GM12878 (cell line): ENCODE data around the gene FOXD4. TPM values are rescaled to one million over a fixed set of nuclear protein-coding genes. Genes with fewer than 3 reads are reported as not detected.
"Not testable (repeated sequence)": the region's sequence is repeated elsewhere in the genome, so short reads cannot be mapped to it uniquely, and the experiment has no call there.

Experiments used
- ATAC-seq: fragments of 200-7000 bp; cut with Tn5 transposase; 3 replicates; pipeline ENCODE4 v1.9.1; 2020; ENCODE audit warnings: mild to moderate bottlenecking, moderate library complexity
- BruUV-seq: library from RNA; stranded (reverse); fragments of 400-500 nt; replicated peaks from 2 replicates; lab custom pipeline; 2021; lab: Mats Ljungman, UMichigan
- CTCF ChIA-PET: fragments of 300-600 bp; sonication (Branson Sonifier 250); formaldehyde crosslinking; extraction: SDS; loops from one replicate; lab custom pipeline; 2021; ENCODE audit warnings: inconsistent platforms; lab: Yijun Ruan, JAX
- POLR2A ChIA-PET: fragments of 350-600 bp; formaldehyde crosslinking; extraction: SDS; loops from one replicate; lab custom pipeline; 2021; ENCODE audit warnings: inconsistent platforms; lab: Charles Lee
- RAD21 ChIA-PET: fragments of 300-600 bp; sonication (Branson Sonifier 250); formaldehyde crosslinking; loops from one replicate; lab custom pipeline; 2023; ENCODE audit warnings: antibody characterized with exemption; ENCODE audit not compliant: unreplicated experiment; lab: Charles Lee
- SMC1A ChIA-PET: fragments of 300-600 bp; sonication (Branson Sonifier 250); formaldehyde crosslinking; loops from one replicate; lab custom pipeline; 2023; ENCODE audit not compliant: unreplicated experiment, uncharacterized antibody; lab: Charles Lee
- DNase-seq: peaks from one replicate; pipeline ENCODE4 v3.0.0-alpha.2; 2011; ENCODE audit warnings: low read depth, low spot score
- FAIRE-seq: peaks from 3 replicates; lab custom pipeline; 2011; peaks lifted over from hg19 to GRCh38; lab: Jason Lieb, UNC
- H2AFZ ChIP-seq: 2 replicates; pipeline ENCODE4 v1.6.0; 2011; ENCODE audit warnings: low read depth, low read length, control low read depth; ENCODE audit not compliant: control insufficient read depth
- H3K27ac ChIP-seq: 2 replicates; pipeline ENCODE4 v1.5.1; 2011; ENCODE audit warnings: control low read depth; ENCODE audit not compliant: control insufficient read depth, insufficient read depth
- H3K27me3 ChIP-seq, 2 experiments: replicated peaks in 1 of 2; 2 replicates each; pipeline versions ENCODE4 v1.6.0 to v1.6.1; 2011; ENCODE audit warnings: low read length in 1 of 2; ENCODE audit not compliant: control insufficient read depth in 2 of 2, insufficient read depth in 2 of 2
- H3K36me3 ChIP-seq, 2 experiments: 2 replicates each; pipeline ENCODE4 v1.5.1; 2011; ENCODE audit warnings: low read length in 1 of 2; ENCODE audit not compliant: control insufficient read depth in 2 of 2, insufficient read depth in 2 of 2
- H3K4me1 ChIP-seq: 2 replicates; pipeline ENCODE4 v1.6.1; 2011; ENCODE audit warnings: mild to moderate bottlenecking, low read length, moderate library complexity, mixed read lengths; ENCODE audit not compliant: control insufficient read depth, insufficient read depth
- H3K4me2 ChIP-seq: 2 replicates; pipeline ENCODE4 v1.6.0; 2011; ENCODE audit warnings: control low read depth; ENCODE audit not compliant: control insufficient read depth, insufficient read depth
- H3K4me3 ChIP-seq: fragments of 200-600 bp; sonication (generic); 2 replicates; pipeline ENCODE4 v1.5.1; 2016
- H3K79me2 ChIP-seq: 2 replicates; pipeline ENCODE4 v1.6.0; 2011; ENCODE audit warnings: low read length; ENCODE audit not compliant: control insufficient read depth, insufficient read depth
- H3K9ac ChIP-seq: 2 replicates; pipeline ENCODE4 v1.8.0; 2011; ENCODE audit warnings: low read length, control low read depth, mixed read lengths; ENCODE audit not compliant: control insufficient read depth, insufficient read depth
- H3K9me3 ChIP-seq: replicated peaks from 3 replicates; pipeline ENCODE4 v1.5.1; 2011; ENCODE audit warnings: mild to moderate bottlenecking, low read length; ENCODE audit not compliant: control insufficient read depth, insufficient read depth
- H4K20me1 ChIP-seq: 2 replicates; pipeline ENCODE4 v1.6.0; 2011; ENCODE audit not compliant: control insufficient read depth, insufficient read depth
- WGBS: methylation state at CpG from one replicate; pipeline ENCODE4 v1.1.6; 2016; ENCODE audit warnings: low lambda C conversion rate; ENCODE audit not compliant: insufficient replicate concordance, insufficient coverage; ENCODE audit errors: missing lambda C conversion rate; 5-methylcytosine and 5-hydroxymethylcytosine counted together
- in situ Hi-C: fragments of 300-500 bp; cut with MboI; formaldehyde crosslinking; loops from 9 replicates; pipeline ENCODE4 v1.14.3; 2018; ENCODE audit warnings: mixed read lengths
- intact Hi-C: fragments of 100-400 bp; cut with micrococcal nuclease; formaldehyde crosslinking; loops from one replicate; pipeline ENCODE4 v1.14.2; 2022; ENCODE audit not compliant: unreplicated experiment
- polyA plus RNA-seq, 11 experiments: library from polyadenylated mRNA; depleted of rRNA in 4 of 11; unstranded in 6 of 11; stranded (reverse) in 5 of 11; fragments of >200 nt; fragmentation: Nextera tagmentation in 4 of 11; fragmentation: Illumina TruSeq in 1 of 11; extraction: Ambion mirVana in 4 of 11; extraction: Trizol in 1 of 11; gene quantifications; 1 replicate in 1 of 11; 2 replicates in 10 of 11; pipeline versions ENCODE4 v1.2.1 to v1.2.3, GENCODE V29; 2011 to 2016; ENCODE audit warnings: inconsistent platforms in 2 of 11, missing spikeins in 2 of 11, low read depth in 1 of 11
- total RNA-seq, 4 experiments: library from RNA; depleted of rRNA in 3 of 4; stranded (reverse); fragments of >200 nt in 3 of 4; fragmentation: Illumina TruSeq in 1 of 4; extraction: Trizol in 1 of 4; gene quantifications; 2 replicates each; pipeline versions ENCODE4 v1.2.1 to v1.2.3, GENCODE V29; 2013 to 2021

Gene FOXD4
- total and polyA plus RNA-seq, 10 of the 15 experiments (the other 5 are each of a cell fraction or from before 2014, with no cell fraction given): 0.09 to 0.34 (median 0.20) TPM; not detected in 4

DNA sequence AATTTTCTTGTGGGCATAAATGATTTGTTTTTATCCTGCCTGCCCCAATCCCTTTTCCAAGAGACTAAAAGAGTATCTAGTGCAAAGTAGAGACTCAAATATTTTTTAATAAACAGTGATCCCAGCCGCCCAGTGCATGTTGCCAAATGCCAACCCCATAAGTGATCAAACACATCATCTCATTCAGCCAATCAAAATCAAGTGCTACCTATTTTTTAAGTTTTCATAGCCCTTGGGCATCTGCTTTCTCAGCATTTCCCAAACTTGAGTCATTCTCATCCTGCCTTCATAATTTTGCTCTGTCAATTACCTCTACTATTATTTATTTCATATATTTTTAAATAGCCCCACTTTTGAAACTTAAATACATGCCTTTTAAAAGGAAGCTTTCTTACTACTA is 27.4 kb downstream of the FOXD4 start:
- H2AFZ ChIP-seq, H3K4me3 ChIP-seq, DNase-seq, RAD21 ChIA-PET, POLR2A ChIA-PET, H3K9ac ChIP-seq, in situ Hi-C loops, CTCF ChIA-PET, H3K27ac ChIP-seq, BruUV-seq, H4K20me1 ChIP-seq, FAIRE-seq, H3K79me2 ChIP-seq, intact Hi-C loops, SMC1A ChIA-PET, H3K4me2 ChIP-seq, H3K4me1 ChIP-seq, H3K36me3 ChIP-seq, H3K27me3 ChIP-seq, ATAC-seq, H3K9me3 ChIP-seq: not testable (repeated sequence)
- WGBS: 14% methylated on average over 1 of the region's 1 CpG

DNA sequence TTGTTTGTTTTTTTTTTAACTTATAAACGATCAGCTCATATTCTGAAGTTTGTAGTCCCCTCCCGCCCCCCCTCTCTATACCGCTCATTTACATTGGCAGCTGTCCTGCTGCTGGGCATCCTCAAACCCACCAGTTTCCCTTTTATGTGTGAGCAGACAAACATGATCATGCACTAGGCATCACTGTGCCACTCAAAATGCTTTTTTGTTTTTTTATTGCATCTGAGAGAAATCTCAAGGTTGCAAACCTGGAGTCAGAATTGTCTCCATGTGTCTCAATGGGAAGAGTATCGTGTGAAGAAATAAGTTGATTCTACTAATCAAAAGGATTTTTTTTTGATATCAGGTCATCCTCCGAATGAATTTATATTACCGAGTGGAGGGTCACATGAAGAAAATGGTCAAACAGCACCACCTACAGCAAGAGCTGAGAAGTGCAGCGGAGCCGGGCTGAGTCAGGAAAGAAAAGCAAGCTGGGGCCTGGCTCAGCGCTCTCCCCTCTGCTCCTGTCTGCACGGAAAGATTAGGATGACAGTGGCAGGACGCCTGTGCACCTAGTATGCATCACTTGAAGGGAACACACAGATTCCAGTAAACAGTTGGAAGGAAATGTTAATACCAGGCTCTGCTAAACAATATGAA is 29.7 kb downstream of the FOXD4 start:
- intact Hi-C loops, DNase-seq, in situ Hi-C loops, H3K27me3 ChIP-seq, SMC1A ChIA-PET, H4K20me1 ChIP-seq, H3K36me3 ChIP-seq, BruUV-seq, H3K4me1 ChIP-seq, FAIRE-seq, H2AFZ ChIP-seq, H3K4me3 ChIP-seq, H3K27ac ChIP-seq, H3K9ac ChIP-seq, H3K79me2 ChIP-seq, H3K4me2 ChIP-seq, POLR2A ChIA-PET, CTCF ChIA-PET, H3K9me3 ChIP-seq, RAD21 ChIA-PET: not testable (repeated sequence)
- peak; percentile 97 for ATAC-seq
- 0% methylated on average over 2 of the region's 11 CpGs for WGBS

DNA sequence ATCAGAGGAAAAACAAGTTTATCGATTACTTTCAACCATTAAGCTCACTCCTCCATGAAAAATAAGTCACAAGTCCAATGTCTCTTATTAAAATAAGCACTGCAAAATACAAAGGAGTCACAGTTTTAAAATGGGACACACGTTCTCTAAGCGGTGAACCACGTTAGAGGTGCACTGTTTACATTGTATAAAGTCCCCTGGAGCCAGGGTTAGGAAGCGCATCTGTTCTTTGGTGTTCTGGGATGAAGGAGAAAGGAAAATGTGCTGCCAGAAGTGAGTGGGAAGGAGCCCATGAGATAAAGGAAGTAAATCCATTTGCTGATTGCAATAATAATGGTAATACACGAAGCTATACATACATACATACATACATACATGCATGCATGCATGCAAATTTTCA is 30.4 kb downstream of the FOXD4 start:
- H3K79me2 ChIP-seq, H3K36me3 ChIP-seq, H3K4me2 ChIP-seq, H3K4me3 ChIP-seq, SMC1A ChIA-PET, H2AFZ ChIP-seq, intact Hi-C loops, RAD21 ChIA-PET, H3K27ac ChIP-seq, H4K20me1 ChIP-seq, POLR2A ChIA-PET, DNase-seq, CTCF ChIA-PET, H3K9ac ChIP-seq, H3K4me1 ChIP-seq, BruUV-seq, H3K27me3 ChIP-seq, in situ Hi-C loops, FAIRE-seq, ATAC-seq, H3K9me3 ChIP-seq: not testable (repeated sequence)
- WGBS: 25% methylated on average over 5 of the region's 6 CpGs

DNA sequence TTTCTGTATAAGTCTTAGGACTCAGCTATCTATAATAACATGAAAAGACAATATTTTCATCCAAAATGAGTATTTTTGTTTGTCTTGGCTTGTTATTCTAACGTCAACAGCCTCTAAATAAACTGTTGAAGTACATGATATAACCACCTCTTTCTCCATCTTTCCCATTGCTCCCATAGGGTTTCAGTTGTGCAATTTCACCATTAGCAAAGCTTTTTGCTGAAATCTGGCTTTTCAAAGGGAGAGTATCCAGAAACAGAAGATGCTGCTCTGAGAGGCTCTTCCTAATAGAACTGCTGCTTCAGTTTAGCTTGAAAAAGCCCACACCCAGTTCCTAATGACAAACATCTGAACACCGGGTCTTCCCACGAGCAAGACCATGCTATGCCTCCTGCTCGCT is 31.1 kb downstream of the FOXD4 start:
- SMC1A ChIA-PET, RAD21 ChIA-PET, ATAC-seq, H3K9ac ChIP-seq, POLR2A ChIA-PET, H3K4me3 ChIP-seq, H2AFZ ChIP-seq, H3K4me1 ChIP-seq, H3K27me3 ChIP-seq, H4K20me1 ChIP-seq, BruUV-seq, H3K36me3 ChIP-seq, CTCF ChIA-PET, H3K79me2 ChIP-seq, FAIRE-seq, DNase-seq, H3K27ac ChIP-seq, H3K4me2 ChIP-seq, in situ Hi-C loops, H3K9me3 ChIP-seq, intact Hi-C loops: not testable (repeated sequence)
- 63% methylated on average over 3 of the region's 4 CpGs for WGBS
